Measurements from ENCODE around the gene NET1.

NET1 gene

GRCh38 chr10:5482016-5482415 is 69.7 kb downstream of the NET1 start:
- DNase-seq (ENCODE audit: low read depth) = no peak

GRCh38 chr10:5484205-5484604 is 71.8 kb downstream of the NET1 start:
- DNase-seq (ENCODE audit: low read depth) = no peak

- no peak for DNase-seq (ENCODE audit: low read depth)
Measured at GRCh38 chr10:5485290-5485689, 72.9 kb downstream of the NET1 start.

- DNase-seq (ENCODE audit: low read depth) = no peak
Measured at GRCh38 chr10:5485948-5486852, 73.8 kb downstream of the NET1 start.

- no peak for DNase-seq (ENCODE audit: low read depth)
Measured at GRCh38 chr10:5486853-5487235, 74.5 kb downstream of the NET1 start.

GRCh38 chr10:5488272-5489161 is 76.2 kb downstream of the NET1 start:
- no peak for DNase-seq (ENCODE audit: low read depth)

GRCh38 chr10:5490032-5490431 is 77.7 kb downstream of the NET1 start:
- no peak for DNase-seq (ENCODE audit: low read depth)

GRCh38 chr10:5490698-5491464 is 78.5 kb downstream of the NET1 start:
- no peak for DNase-seq (ENCODE audit: low read depth)

- DNase-seq (ENCODE audit: low read depth) = no peak
Measured at GRCh38 chr10:5491477-5491876, 79.1 kb downstream of the NET1 start.

GRCh38 chr10:5492322-5492855 is 80.0 kb downstream of the NET1 start:
- no peak for DNase-seq (ENCODE audit: low read depth)

- DNase-seq (ENCODE audit: low read depth) = no peak
Measured at GRCh38 chr10:5492929-5493576, 80.7 kb downstream of the NET1 start.

GRCh38 chr10:5493691-5494090 is 81.3 kb downstream of the NET1 start:
- DNase-seq (ENCODE audit: low read depth) = no peak

- no peak for DNase-seq (ENCODE audit: low read depth)
Measured at GRCh38 chr10:5494611-5495010, 82.3 kb downstream of the NET1 start.

GRCh38 chr10:5496261-5497250 is 84.2 kb downstream of the NET1 start:
- no peak for DNase-seq (ENCODE audit: low read depth)

GRCh38 chr10:5497289-5497688 is 84.9 kb downstream of the NET1 start:
- DNase-seq (ENCODE audit: low read depth) = no peak

- DNase-seq (ENCODE audit: low read depth) = no peak
Measured at GRCh38 chr10:5497948-5498730, 85.8 kb downstream of the NET1 start.

- no peak for DNase-seq (ENCODE audit: low read depth)
Measured at GRCh38 chr10:5498791-5499492, 86.6 kb downstream of the NET1 start.

- DNase-seq (ENCODE audit: low read depth) = no peak
Measured at GRCh38 chr10:5499493-5500140, 87.3 kb downstream of the NET1 start, which contains the start of gene CALML5. Gene CALML5 (minus strand): TSS chr10:5499570. CDS start chr10:5499438, 132 bp downstream.

Data from activated gamma-delta T cell treated with anti-CD3 and anti-CD28 coated beads, Interleukin-2, amount 50 U/mL, for 16 hours (primary cell).